Smooth muscle cell of the brain vasculature (primary cell): Measurements from ENCODE around the gene ABLIM3.

Source experiments
- DNase-seq: peaks from one replicate; pipeline ENCODE4 v3.0.0-alpha.2; 2012; ENCODE audit warnings: low read depth, low spot score

The ABLIM3 gene

GRCh38 chr5:149280802-149281201 lies 139.5 kb downstream of the ABLIM3 start:
- DNase-seq = no peak

- DNase-seq = no peak
These were observed 141.0 kb downstream of the ABLIM3 start for GRCh38 chr5:149282027-149282965.

GRCh38 chr5:149282966-149283332 lies 141.7 kb downstream of the ABLIM3 start:
- DNase-seq = no peak

- DNase-seq = no peak
These were observed 142.6 kb downstream of the ABLIM3 start for GRCh38 chr5:149283626-149284480.

GRCh38 chr5:149284501-149284900 lies 143.2 kb downstream of the ABLIM3 start:
- no peak for DNase-seq

- DNase-seq = no peak
These were observed 143.9 kb downstream of the ABLIM3 start for GRCh38 chr5:149285153-149285552.

GRCh38 chr5:149288436-149288835 lies 147.1 kb downstream of the ABLIM3 start:
- DNase-seq = no peak

- no peak for DNase-seq
These were observed 148.0 kb downstream of the ABLIM3 start for GRCh38 chr5:149289301-149289700.

GRCh38 chr5:149294872-149295829 lies 153.9 kb downstream of the ABLIM3 start:
- DNase-seq = no peak

- DNase-seq = no peak
These were observed 156.2 kb downstream of the ABLIM3 start for GRCh38 chr5:149297340-149298025.

GRCh38 chr5:149298163-149298562 lies 156.9 kb downstream of the ABLIM3 start:
- no peak for DNase-seq

- DNase-seq = no peak
These were observed 157.6 kb downstream of the ABLIM3 start for GRCh38 chr5:149298842-149299404.

- no peak for DNase-seq
These were observed 158.3 kb downstream of the ABLIM3 start for GRCh38 chr5:149299451-149300054.

GRCh38 chr5:149300441-149300840 lies 159.1 kb downstream of the ABLIM3 start:
- DNase-seq = no peak

GRCh38 chr5:149301049-149301743 lies 159.9 kb downstream of the ABLIM3 start:
- no peak for DNase-seq

- no peak for DNase-seq
These were observed 160.6 kb downstream of the ABLIM3 start for GRCh38 chr5:149301744-149302380.

GRCh38 chr5:149302641-149303040 lies 161.3 kb downstream of the ABLIM3 start:
- DNase-seq = no peak

GRCh38 chr5:149303210-149303609 lies 161.9 kb downstream of the ABLIM3 start:
- no peak for DNase-seq
